HG03139 (cell line): ENCODE measurements around the gene FAM13B.

Experiments used
- ATAC-seq: cut with Tn5 transposase; IDR thresholded peaks from one replicate; pipeline ENCODE4 v1.9.1; 2021; ENCODE audit not compliant: unreplicated experiment

Gene FAM13B

GRCh38 chr5:137901011-137901817 lies 131.7 kb downstream of the FAM13B start:
- no peak for ATAC-seq

GRCh38 chr5:137899493-137899892 lies 133.4 kb downstream of the FAM13B start:
- no peak for ATAC-seq

GRCh38 chr5:137896560-137896959 lies 136.3 kb downstream of the FAM13B start:
- no peak for ATAC-seq

GRCh38 chr5:137894586-137894985 lies 138.3 kb downstream of the FAM13B start:
- no peak for ATAC-seq

- ATAC-seq, result no peak
Measured at GRCh38 chr5:137891849-137892248, 141.0 kb downstream of the FAM13B start.

- no peak for ATAC-seq
Measured at GRCh38 chr5:137890845-137891244, 142.0 kb downstream of the FAM13B start.

GRCh38 chr5:137888863-137889759 lies 143.8 kb downstream of the FAM13B start, which contains the start of gene PKD2L2:
PKD2L2 (plus strand) TSS chr5:137889457; CDS start chr5:137889492, 35 bp downstream.
- peak; percentile 94 for ATAC-seq

- no peak for ATAC-seq
Measured at GRCh38 chr5:137888466-137888862, 144.4 kb downstream of the FAM13B start.
